ENCODE results near the gene ZSWIM6.

DNA sequence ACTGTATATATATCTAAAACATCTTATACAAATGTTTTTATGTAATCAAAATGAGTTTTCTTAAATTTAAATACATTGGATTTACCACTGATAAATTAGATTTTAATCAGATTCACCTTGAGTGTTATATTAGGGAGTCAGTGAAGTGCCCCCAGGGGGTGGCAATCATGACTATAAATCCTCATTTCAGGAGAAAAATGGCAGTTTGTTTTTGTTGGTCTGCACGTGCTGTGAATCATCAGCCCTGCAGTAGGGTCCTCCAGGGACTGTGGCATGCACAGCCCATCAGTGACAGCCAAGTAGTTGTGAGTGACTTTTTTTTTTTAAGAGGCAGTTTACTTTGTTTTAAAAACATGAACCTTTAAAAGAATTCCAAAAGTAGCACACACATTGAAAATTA is 65.2 kb downstream of the ZSWIM6 start:
- TF ChIP-seq, protein P1, sequence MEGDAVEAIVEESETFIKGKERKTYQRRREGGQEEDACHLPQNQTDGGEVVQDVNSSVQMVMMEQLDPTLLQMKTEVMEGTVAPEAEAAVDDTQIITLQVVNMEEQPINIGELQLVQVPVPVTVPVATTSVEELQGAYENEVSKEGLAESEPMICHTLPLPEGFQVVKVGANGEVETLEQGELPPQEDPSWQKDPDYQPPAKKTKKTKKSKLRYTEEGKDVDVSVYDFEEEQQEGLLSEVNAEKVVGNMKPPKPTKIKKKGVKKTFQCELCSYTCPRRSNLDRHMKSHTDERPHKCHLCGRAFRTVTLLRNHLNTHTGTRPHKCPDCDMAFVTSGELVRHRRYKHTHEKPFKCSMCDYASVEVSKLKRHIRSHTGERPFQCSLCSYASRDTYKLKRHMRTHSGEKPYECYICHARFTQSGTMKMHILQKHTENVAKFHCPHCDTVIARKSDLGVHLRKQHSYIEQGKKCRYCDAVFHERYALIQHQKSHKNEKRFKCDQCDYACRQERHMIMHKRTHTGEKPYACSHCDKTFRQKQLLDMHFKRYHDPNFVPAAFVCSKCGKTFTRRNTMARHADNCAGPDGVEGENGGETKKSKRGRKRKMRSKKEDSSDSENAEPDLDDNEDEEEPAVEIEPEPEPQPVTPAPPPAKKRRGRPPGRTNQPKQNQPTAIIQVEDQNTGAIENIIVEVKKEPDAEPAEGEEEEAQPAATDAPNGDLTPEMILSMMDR (IDR thresholded peaks at IDR 0.05), result no peak
- TF ChIP-seq POLR2A (IDR thresholded peaks at IDR 0.05), result no peak
